Stimulated activated CD8-positive, alpha-beta memory T cell treated with anti-CD3 and anti-CD28 coated beads, Interleukin-2, amount 100 ng/mL, for 48 hours (primary cell): ENCODE data around the gene PRUNE2.

Experiments used
- DNase-seq, 2 donors: peaks; one replicate each; pipeline ENCODE4 v3.0.0-alpha.2; 2020; ENCODE audit warnings: low read depth in 2 of 2

Gene PRUNE2

DNA sequence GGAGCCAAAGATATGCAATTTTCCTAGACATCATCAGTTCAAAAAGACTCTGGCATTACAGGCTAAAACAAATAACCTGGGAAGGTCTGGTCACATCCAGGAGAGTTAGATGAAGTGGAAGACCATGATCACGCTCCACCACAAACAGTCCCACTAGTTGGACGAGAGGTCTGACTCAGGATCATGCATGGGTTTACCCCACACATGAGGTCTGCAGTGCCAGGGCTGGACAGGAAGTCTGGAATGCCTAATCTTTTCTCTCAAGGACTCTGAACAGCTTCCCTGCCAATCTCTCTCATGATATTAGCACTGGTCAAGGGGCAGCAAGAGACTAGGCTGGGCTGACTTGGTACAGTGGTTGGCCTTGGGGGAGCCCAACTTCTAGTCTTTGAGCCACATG, 7.1 kb downstream of the PRUNE2 start:
- DNase-seq = no peak

DNA sequence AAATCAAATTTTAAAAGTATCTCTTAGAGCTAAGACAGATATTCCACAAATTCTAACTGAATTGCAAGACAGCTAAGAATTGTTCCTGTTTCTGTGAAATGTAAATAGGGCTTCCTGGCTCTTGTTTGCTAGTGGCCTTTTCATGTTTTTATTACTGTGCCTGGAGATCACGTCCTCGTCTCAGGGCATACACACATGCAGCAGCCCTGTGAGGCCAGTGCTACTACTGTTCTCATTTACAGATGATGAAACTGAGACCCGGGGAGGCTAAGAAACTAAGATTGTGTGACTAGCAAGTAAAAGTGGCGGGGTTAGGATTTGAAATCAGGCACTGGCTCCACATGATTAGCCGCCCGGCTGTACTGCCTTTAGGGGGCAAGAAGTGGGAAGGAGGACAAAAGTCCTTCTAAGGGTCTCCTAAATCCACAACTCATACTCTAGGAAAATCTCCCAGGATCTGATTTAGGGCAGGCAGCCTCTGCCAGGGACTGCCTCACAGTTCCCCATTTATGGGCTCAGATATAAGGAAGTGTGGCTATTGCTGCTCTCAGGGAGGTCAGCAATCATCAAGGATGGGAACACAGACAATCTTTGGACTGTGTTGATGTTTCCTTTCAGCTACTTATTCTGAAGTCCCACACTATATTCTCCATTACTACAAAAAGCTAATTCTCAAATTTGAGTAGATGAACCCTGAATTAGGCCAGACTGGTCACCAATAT, 7.9 kb downstream of the PRUNE2 start:
- no peak for DNase-seq

DNA sequence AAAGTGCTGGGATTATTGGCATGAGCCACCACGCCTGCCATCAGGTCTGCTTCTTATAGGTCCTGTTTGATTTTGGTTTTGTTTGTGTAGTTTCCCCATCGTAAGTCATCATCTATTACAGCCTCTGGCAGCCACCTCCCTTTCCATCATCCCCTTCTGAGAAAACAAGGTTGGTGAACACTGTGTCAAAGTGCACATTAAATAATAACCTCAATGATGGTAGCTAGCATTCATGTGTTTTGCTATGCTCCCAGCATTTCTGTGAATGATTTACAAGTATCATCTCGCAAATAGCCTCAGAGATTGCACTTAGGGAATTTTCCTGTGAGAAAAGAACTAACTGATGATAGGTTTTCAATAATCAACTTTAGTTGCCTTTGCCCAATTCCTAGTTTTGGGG, 9.9 kb downstream of the PRUNE2 start:
- no peak for DNase-seq

DNA sequence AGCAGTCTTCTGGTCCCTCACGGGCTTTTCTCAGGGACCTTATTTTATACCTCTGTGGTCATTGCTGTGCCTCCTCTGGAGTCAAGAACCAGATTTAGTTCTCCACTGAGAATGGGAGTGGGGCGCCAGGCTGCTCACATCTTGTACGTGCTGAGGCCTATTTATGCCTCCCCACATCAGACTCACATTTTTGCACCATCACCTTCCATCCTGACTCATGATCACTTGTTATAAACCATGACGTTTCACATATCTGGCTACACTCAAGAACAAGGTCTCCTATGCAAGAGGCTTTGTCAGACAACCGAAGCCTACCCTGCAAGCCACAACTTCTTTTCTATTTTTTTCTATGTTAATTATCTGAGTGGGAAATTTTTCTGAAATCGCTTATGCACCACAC, 10.7 kb downstream of the PRUNE2 start:
- no peak for DNase-seq

DNA sequence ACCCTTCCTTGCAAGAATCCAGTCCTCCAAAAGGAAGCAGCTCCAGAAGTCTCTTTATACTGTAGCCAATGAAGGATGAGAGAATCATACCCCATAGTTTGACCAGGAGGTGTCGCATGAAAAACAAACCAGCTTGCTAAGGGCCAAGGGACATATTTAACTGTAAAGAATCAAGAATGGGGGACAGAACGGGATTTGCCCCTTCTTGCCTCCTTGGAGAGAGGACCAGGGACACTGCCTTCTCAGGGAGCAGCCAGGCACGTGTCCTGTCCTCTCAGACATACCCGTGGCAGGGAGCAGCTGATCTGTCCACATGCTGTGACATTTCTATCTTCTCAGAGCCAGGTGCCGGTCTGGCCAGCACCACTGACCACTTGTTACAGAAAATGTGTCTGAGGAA, 11.7 kb downstream of the PRUNE2 start:
- no peak for DNase-seq

DNA sequence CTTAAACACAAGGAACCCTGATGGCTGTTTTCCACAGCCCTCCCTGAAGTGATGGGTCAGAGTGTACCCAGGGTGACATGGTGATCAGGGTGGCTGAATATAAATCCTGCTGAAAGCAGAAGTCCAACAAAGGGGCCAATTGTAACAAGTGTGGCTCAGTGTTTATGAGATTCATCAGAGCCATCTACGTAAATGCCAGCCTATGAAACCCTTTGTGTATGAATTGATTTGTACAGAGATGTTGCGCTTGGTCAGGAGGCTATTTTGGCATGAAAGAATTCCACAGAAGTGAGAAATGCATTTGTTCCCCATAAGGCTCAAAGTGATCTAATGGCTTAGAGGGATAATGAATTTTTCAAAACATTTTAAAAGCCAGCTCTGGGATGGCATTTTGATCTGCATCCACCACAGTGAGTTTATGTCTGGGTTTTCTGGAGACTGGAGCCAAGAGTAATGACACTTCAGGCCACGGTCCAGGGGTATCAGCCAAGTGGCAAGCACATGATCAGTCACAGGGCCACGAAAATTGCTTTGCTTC, 12.4 kb downstream of the PRUNE2 start:
- no peak for DNase-seq

DNA sequence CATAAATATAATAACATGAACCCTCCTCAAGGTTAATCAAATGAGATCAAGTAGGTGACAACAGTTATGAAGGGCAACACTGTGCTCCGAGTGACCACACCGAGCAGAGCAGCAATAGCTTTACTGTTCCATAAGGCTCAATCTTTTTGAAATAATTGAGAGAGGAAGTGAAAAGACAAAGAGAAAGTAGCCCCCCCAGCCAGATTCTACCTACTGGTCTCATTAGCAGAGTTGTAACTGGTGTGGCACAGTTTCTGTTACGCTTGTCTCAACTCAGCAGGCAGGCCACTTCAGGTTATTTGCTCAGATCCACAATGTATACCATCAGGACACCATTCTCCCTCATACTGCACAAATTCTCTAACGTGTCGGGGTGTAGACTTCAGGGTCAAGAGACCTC, 14.0 kb downstream of the PRUNE2 start:
- no peak for DNase-seq

DNA sequence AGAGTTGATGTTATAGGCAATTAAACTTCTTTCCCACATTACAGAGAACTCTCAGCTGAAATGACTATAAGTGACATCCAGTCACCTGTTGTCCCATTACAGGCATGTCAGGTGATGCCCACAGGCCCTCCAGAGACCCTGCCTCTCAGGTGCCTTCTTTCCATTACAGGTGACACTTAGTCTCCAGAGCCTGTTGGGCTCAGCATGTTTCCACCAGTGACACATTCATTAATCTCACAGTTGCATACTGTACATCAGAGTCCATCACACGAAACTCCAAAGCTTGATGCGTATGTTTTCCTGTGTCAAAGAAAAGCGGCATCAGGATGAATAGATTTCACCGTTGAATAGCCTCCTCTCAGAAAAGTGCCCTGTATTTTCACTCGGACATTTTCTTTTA, 14.6 kb downstream of the PRUNE2 start:
- no peak for DNase-seq

DNA sequence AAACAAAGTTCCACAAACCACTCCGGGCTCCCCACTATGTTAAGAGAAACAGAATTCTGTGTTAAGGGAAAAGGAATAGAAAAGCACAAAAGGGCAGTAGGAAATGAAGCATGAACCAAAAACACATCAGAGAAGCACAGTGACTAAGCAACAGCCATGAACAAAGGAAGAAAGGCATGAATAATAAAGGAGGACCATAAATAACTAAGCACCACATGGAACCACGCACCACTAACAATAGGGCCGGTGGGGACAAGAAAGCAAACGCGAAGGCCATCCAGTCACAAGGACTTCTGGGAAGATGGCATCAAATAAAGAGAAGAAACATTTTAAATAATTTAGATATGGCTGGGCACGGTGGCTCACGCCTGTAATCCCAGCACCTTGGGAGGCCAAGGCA, 18.0 kb downstream of the PRUNE2 start:
- DNase-seq = no peak

DNA sequence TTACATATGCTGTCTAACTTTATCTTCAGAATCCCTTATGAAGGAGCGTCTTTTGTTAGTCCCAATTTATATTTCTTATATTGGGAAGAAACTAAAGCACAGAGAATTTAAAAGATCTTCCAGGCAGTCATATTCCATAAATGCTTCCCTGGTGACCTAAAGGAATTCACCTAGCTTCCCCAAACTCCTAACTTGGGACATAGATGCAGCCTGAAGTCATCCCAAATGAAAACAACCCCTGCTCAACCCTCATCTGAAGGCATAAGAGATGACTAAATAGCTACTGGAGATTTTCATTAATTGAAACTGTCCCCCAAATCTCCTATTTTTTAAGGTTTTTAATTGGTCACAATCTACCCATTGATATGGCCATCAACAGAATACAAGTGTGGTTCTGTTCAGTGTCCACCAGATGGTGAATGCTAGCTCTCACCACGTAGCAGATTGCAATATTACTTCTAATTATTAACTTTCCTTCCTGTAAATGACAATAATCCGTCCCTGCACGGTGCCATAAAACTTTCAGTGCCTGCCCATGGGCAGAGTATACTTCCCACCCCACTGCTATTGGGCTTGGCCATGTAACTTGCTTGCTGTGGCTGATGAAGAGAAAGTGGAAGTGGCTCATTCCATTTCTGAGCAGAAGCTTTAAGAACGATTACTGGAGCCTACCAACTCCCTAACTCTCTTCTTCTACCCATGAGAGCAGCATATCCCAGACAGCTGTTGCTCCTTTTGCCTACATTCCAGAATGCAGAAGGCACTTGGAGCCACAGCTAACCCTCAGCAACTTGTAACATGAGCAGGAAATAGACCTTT, 18.7 kb downstream of the PRUNE2 start:
- no peak for DNase-seq

DNA sequence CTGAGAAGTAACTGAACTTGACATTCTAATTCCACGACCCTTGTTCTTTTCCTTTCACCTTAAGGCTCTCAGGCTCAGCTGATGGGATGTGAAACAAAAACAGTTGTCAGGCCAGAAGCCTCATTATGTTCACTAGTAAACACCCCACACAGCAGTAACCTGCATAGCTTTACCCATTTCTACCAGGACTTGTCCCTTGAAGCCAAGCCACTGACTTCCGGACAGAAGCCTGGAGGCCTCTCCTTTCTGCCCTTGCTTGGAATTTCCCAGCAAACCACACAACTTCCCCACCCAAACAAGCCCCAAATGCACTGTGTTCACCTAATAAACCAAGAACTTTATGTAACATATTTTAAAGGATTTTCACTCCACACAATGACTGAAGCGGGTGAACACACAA, 19.6 kb downstream of the PRUNE2 start:
- no peak for DNase-seq

DNA sequence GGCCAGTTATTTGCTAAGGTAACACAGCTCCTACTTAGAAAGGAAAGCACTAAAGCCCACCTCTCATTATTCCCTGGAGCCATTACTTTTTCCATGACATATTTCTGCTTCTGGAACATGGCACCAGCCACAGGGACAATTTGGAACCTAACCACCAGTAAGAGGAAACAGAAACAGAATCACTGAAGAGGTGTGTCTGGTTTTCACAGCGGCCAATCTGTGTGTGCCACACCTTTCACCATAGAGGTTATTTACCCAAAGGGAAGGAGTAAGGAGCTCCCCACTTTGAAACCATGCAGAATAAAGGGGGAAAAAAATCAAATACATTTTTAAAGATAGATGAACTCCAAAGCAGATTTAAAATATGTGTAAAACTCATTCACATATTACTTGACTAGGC, 21.1 kb downstream of the PRUNE2 start:
- DNase-seq = no peak

DNA sequence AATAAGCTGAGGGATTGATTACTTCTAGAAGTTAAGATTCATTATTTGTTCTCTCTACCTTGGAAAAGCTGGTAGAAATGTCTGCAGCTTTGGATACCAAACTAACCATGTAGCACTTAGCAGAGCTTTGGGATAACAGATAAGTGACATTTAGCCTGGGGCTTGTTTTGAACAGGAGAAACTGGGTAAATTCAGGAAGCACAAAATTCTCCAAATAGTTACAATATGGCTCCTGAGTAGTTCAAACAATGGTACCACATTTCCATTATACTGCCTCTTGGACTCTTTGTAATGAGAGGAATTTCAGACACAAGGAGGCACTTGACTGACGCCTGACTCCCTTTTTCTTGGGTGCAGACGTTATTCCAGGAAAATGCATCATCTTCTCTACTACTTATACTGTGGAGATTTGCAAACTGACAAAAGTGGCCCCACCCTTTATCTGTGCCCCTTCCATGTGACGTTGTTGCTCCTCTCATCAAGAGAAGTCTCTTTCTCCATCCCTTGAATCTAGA, 22.5 kb downstream of the PRUNE2 start:
- DNase-seq = no peak

DNA sequence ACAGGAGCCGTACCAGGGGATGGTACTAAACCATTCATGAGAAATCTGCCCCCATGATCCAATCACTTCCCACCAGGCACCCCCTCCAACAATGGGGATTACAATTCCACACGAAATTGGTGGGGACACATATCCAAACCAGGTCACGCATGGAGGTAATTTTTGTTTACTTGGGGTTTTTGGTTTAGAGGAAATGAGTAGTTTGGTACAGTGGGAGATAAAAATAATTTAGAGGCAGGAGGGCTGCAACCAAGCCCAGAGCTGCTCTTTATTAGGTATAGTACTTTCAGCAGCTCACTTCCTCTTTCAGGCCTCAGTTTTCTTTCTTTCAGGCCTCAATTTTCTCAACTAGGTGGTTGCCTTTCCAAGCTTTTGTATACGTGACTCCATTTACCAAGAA, 23.2 kb downstream of the PRUNE2 start:
- no peak for DNase-seq

DNA sequence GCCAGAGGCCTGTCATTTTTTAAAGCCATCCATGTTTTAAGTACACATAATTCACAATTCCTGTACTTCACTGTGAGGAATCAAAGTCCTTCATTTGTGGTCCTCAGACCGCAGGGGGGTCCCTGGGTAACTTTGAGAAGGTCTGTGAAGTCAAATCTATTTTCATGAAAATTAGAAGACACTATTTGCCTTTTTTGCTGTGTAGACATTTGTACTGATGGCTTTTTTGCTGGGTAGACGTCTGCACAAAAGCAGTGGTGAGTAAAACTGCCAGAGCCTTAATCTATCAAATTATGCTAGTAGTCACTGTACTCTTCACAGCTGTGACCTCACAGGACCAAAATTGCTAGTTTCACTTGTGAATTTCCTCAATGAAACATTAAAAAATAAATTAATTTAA, 25.7 kb downstream of the PRUNE2 start:
- no peak for DNase-seq

DNA sequence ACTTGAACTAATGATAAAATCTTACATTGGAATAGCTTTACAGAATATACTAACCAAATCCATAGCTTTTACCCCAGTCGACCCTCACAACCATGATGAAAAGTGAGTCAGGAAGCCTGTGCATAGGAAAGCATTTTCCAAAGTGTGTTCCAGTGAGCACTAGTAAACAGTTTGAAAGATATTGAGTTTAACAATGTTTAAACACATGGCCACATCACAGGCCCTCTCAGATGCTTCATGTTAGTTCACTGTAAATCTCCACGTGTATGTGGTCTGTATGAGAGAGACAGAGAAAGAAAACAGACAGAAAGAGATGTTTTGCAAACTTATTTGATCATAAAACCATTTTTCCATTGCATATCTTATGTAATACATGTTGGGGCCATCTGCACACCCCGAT, 27.0 kb downstream of the PRUNE2 start:
- no peak for DNase-seq

DNA sequence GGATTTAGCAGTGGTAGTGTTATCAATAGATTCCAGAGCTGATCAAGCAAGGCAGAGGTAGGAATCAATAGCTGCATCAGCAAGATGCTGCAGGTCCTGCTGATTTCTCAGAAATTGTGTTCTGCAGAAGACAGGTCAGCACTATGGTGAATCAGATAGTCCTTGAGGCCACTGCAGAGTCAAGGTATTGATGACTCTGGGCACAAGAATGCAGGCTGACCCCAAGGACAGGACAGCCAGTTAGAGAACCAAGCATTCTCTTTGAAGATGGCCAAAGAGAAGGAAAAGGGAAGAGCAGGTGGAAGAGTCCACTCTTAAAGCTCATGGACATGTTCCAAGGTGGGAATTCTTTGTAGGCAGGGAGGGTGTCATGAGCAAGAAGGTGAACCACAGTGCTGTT, 28.0 kb downstream of the PRUNE2 start:
- DNase-seq = no peak

DNA sequence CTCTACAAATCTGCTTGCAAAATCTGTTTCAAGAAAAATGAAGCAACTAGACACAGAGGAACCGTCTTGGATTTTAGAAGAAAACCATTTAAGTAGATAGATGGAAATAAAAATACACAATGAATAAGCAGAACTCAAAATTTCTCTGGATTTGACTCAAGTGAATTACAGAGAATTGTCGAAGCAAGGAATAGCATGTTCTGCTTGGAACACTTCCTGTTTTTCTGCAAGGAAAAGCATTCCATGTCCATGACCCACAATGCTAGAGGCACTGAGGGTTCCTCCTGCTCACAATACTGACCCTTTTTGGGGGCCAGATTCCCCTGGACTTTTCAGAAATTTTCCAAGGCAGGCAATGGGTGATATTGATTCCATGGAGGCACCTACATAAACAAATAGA, 29.8 kb downstream of the PRUNE2 start:
- DNase-seq = no peak

DNA sequence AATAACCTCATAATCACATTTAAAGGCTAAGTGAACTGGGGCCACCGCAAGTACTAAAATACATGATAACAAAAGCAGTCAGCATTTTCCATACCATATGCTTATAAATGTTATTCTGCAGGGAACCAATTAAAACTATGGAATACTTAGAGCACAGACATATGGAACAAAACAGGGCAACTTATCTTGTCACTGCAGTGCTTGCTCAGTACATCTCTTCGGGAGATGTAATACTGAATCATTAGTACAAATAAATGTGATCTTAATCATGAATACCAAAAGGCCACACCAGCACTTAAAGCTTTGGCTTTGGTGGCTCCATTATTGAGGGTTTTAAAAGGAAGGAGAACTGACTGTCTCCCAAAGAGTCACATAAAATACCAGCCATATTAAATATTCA, 32.1 kb downstream of the PRUNE2 start:
- no peak for DNase-seq

DNA sequence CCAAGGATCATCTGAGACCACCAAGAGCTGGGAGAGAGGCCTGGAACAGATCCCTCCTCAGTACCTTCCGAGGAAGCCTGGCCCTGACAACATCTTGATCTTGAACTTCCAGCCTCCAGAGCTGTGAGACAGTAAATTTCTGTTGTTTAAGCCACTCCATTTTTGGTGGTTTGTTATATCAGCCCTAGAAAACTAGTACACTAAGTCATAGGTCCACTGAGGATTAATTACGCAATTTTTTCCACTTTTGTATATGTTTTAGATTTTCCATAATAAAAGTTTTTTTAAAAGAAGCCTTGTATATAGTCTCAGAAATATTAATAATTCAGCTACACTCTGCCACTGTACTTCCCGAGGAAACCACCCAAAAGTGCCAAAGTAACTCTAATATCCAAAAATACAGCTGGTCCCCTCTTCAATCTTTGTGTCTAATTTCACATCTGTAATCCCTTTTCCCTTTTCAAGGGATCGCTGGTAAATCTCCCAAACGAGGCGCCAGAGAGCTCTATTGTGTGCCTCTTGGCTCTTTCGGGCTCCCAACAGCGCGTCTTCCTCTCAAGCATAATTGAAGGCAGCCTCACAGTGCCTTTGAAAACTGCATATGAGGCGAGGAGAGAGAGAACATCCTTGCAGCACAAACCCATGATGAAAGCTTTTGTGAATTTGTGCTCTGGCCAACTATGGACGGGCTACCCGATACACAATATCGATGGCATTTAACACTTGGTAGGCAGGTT, 32.7 kb downstream of the PRUNE2 start:
- no peak for DNase-seq

DNA sequence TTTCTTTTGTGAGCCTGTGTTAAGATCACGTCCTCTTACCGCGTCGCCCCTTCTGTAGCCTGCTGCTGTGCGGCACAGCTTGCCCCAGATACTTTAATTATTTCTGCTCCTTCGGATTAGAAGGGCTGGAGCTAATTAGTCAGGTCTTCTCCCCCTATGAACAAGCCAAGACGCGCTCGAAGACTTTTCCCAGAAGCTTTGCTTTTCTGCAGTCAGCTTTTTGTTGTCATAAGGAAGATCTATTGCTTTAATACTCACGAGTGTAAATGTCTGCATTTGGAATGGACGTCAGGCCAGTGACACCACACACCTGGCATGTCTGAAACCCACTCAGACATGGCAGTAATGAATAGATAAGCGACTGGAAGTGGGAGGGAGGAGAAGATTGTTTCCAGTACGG, 37.0 kb downstream of the PRUNE2 start:
- no peak for DNase-seq

DNA sequence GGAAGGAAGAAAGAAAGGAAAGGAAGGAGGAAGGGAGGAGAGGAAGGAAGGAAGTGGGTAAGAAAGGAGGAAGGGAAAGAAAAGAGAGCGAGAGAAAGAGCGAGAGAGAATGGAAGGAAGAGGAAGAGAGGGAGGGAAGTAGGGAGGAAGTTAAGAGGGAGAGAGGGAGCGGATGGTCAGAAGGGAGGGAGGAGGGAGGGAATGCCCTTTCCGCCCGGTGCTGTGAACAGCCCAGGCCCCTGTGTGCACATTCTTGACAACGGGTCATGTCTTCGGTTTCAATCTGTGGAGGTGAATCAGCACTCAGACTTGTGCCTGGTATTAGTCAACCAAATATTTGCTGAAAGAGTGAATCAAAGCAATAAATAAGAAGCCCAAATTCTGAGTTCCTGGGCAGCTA, 39.2 kb downstream of the PRUNE2 start:
- DNase-seq = no peak
